Stimulated activated CD8-positive, alpha-beta memory T cell treated with anti-CD3 and anti-CD28 coated beads, Interleukin-4, amount 100 ng/mL, for 1 hour (primary cell): ENCODE data around the gene TASP1.
"Not testable (repeated sequence)": the region's sequence is repeated elsewhere in the genome, so short reads cannot be mapped to it uniquely, and the experiment has no call there.

Experiments
- DNase-seq, 2 donors: peaks; one replicate each; pipeline ENCODE4 v3.0.0-alpha.2; 2020; ENCODE audit warnings: low read depth in 2 of 2, low spot score in 1 of 2

TASP1 gene

GRCh38 chr20:13650474-13650873, 11.7 kb upstream of the TASP1 start:
- no peak for DNase-seq

GRCh38 chr20:13648291-13649228, 9.8 kb upstream of the TASP1 start:
- DNase-seq = no peak

- DNase-seq = no peak
Observed at GRCh38 chr20:13644010-13644409, 5.3 kb upstream of the TASP1 start.

GRCh38 chr20:13639150-13639497, 392 bp upstream of the TASP1 start:
- no peak for DNase-seq

- DNase-seq = no peak
Observed at GRCh38 chr20:13638162-13638495, 603 bp downstream of the TASP1 start.

- DNase-seq = no peak
Observed at GRCh38 chr20:13632431-13632830, 6.3 kb downstream of the TASP1 start.

GRCh38 chr20:13627525-13627924, 11.2 kb downstream of the TASP1 start:
- not testable (repeated sequence) for DNase-seq

GRCh38 chr20:13626724-13627123, 12.0 kb downstream of the TASP1 start:
- DNase-seq = no peak

GRCh38 chr20:13625304-13625979, 13.3 kb downstream of the TASP1 start:
- DNase-seq = no peak

- not testable (repeated sequence) for DNase-seq
Observed at GRCh38 chr20:13619415-13619814, 19.3 kb downstream of the TASP1 start.

- not testable (repeated sequence) for DNase-seq
Observed at GRCh38 chr20:13618456-13618855, 20.3 kb downstream of the TASP1 start.

GRCh38 chr20:13617585-13617984, 21.1 kb downstream of the TASP1 start:
- DNase-seq = not testable (repeated sequence)

- DNase-seq = not testable (repeated sequence)
Observed at GRCh38 chr20:13616713-13617112, 22.0 kb downstream of the TASP1 start.

- no peak for DNase-seq
Observed at GRCh38 chr20:13613917-13614316, 24.8 kb downstream of the TASP1 start.

GRCh38 chr20:13611611-13612125, 27.1 kb downstream of the TASP1 start:
- no peak for DNase-seq

GRCh38 chr20:13610184-13610583, 28.5 kb downstream of the TASP1 start:
- DNase-seq = no peak

GRCh38 chr20:13608066-13608465, 30.7 kb downstream of the TASP1 start:
- DNase-seq = no peak

- DNase-seq = not testable (repeated sequence)
Observed at GRCh38 chr20:13593423-13593822, 45.3 kb downstream of the TASP1 start.

GRCh38 chr20:13588049-13588448, 50.7 kb downstream of the TASP1 start:
- DNase-seq = no peak

GRCh38 chr20:13587370-13587769, 51.4 kb downstream of the TASP1 start:
- DNase-seq = no peak

- no peak for DNase-seq
Observed at GRCh38 chr20:13586133-13586532, 52.6 kb downstream of the TASP1 start.

GRCh38 chr20:13581451-13581850, 57.3 kb downstream of the TASP1 start:
- no peak for DNase-seq
